CD14-positive monocyte (primary cell): ENCODE measurements around the gene CRYAB. TPM values are rescaled to one million over a fixed set of nuclear protein-coding genes. Genes with fewer than 3 reads are reported as not detected.

Experiments used
- DNase-seq, 3 donors: peaks; one replicate each; pipeline ENCODE4 v3.0.0-alpha.2; 2011 to 2022
- H2AFZ ChIP-seq: 2 replicates; pipeline ENCODE4 v1.6.0; 2012; ENCODE audit warnings: mild to moderate bottlenecking, low read depth, low read length, inconsistent platforms; ENCODE audit not compliant: insufficient read depth, poor library complexity, severe bottlenecking
- H3K27ac ChIP-seq, 2 donors: 1 replicate in 1 of 2; 2 replicates in 1 of 2; pipeline ENCODE4 v1.5.1; 2012 to 2013; ENCODE audit warnings: low read length in 2 of 2, control low read depth in 1 of 2, inconsistent platforms in 1 of 2, low read depth in 1 of 2, mild to moderate bottlenecking in 1 of 2
- H3K27me3 ChIP-seq, 2 donors: one replicate each; pipeline versions ENCODE4 v1.6.0 to v1.6.1; 2011 to 2013; ENCODE audit warnings: low read length in 2 of 2; ENCODE audit not compliant: control insufficient read depth in 2 of 2, insufficient read depth in 2 of 2
- H3K36me3 ChIP-seq, 2 donors: replicated peaks in 1 of 2; 1 replicate in 1 of 2; 2 replicates in 1 of 2; pipeline versions ENCODE4 v1.5.1 to v1.6.1; 2012 to 2013; ENCODE audit warnings: low read length in 2 of 2, control low read depth in 1 of 2, inconsistent platforms in 1 of 2, mild to moderate bottlenecking in 1 of 2; ENCODE audit not compliant: insufficient read depth in 2 of 2, control insufficient read depth in 1 of 2
- H3K4me1 ChIP-seq, 2 donors: 1 replicate in 1 of 2; 2 replicates in 1 of 2; pipeline versions ENCODE4 v1.5.1 to v1.6.1; 2012 to 2013; ENCODE audit warnings: low read length in 2 of 2, control low read depth in 1 of 2, inconsistent platforms in 1 of 2, mild to moderate bottlenecking in 1 of 2, moderate library complexity in 1 of 2; ENCODE audit not compliant: insufficient read depth in 2 of 2, control insufficient read depth in 1 of 2
- H3K4me2 ChIP-seq: replicated peaks from 2 replicates; pipeline ENCODE3; 2012; ENCODE audit warnings: low read length, moderate library complexity, mild to moderate bottlenecking; ENCODE audit not compliant: poor library complexity, severe bottlenecking; ENCODE audit errors: extremely low read depth
- H3K4me3 ChIP-seq, 3 experiments: fragments of 200-600 bp in 1 of 3; sonication (generic) in 1 of 3; replicated peaks in 1 of 3; 1 replicate in 2 of 3; 2 replicates in 1 of 3; pipeline ENCODE4 v1.5.1; 2011 to 2013; ENCODE audit warnings: low read length in 3 of 3, mild to moderate bottlenecking in 3 of 3, control low read depth in 2 of 3, low read depth in 2 of 3, inconsistent platforms in 1 of 3, moderate library complexity in 1 of 3
- H3K79me2 ChIP-seq: 2 replicates; pipeline ENCODE4 v1.6.0; 2012; ENCODE audit warnings: mild to moderate bottlenecking, control low read depth, inconsistent platforms, low read length, moderate library complexity; ENCODE audit not compliant: insufficient read depth
- H3K9ac ChIP-seq: 2 replicates; pipeline ENCODE4 v1.6.0; 2017; ENCODE audit warnings: low read length, mild to moderate bottlenecking; ENCODE audit not compliant: insufficient read depth, poor library complexity, severe bottlenecking
- H3K9me3 ChIP-seq, 2 donors: replicated peaks in 1 of 2; 1 replicate in 1 of 2; 2 replicates in 1 of 2; pipeline versions ENCODE4 v1.5.1 to v1.6.1; 2012 to 2013; ENCODE audit warnings: low read length in 2 of 2, control low read depth in 1 of 2; ENCODE audit not compliant: control insufficient read depth in 1 of 2, insufficient read depth in 1 of 2
- H4K20me1 ChIP-seq: 2 replicates; pipeline ENCODE4 v1.6.0; 2012; ENCODE audit warnings: mild to moderate bottlenecking, low read length, control low read depth, moderate library complexity; ENCODE audit not compliant: insufficient read depth
- H3K27ac Mint-ChIP-seq, 7 donors: one replicate each; pipeline ENCODE4 v1.8.0; 2020; ENCODE audit warnings: mild to moderate bottlenecking in 7 of 7, mixed read lengths in 7 of 7, moderate library complexity in 6 of 7, inconsistent platforms in 2 of 7
- H3K27me3 Mint-ChIP-seq, 3 donors: one replicate each; pipeline ENCODE4 v1.8.0; 2021 to 2022; ENCODE audit warnings: low read depth in 3 of 3, mild to moderate bottlenecking in 3 of 3, mixed read lengths in 3 of 3, moderate library complexity in 3 of 3, inconsistent platforms in 1 of 3
- H3K36me3 Mint-ChIP-seq, 2 donors: one replicate each; pipeline ENCODE4 v1.8.0; 2020; ENCODE audit warnings: mixed read lengths in 2 of 2, inconsistent platforms in 1 of 2, mild to moderate bottlenecking in 1 of 2
- H3K4me1 Mint-ChIP-seq: one replicate; pipeline ENCODE4 v1.8.0; 2020; ENCODE audit warnings: mild to moderate bottlenecking, mixed read lengths
- H3K4me3 Mint-ChIP-seq, 2 donors: one replicate each; pipeline ENCODE4 v1.8.0; 2020; ENCODE audit warnings: mild to moderate bottlenecking in 2 of 2, mixed read lengths in 2 of 2, moderate library complexity in 1 of 2
- H3K9me3 Mint-ChIP-seq, 7 donors: one replicate each; pipeline ENCODE4 v1.8.0; 2020 to 2022; ENCODE audit warnings: mixed read lengths in 7 of 7, mild to moderate bottlenecking in 6 of 7, moderate library complexity in 6 of 7, inconsistent platforms in 2 of 7
- CTCF ChIP-seq: fragments of 200-600 bp; IDR thresholded peaks from one replicate; pipeline ENCODE4 v1.8.0; 2022; ENCODE audit warnings: antibody characterized with exemption, mild to moderate bottlenecking
- WGBS: methylation state at CpG from one replicate; pipeline ENCODE4 v1.1.5; 2013; ENCODE audit warnings: missing lambda C conversion rate; ENCODE audit not compliant: insufficient coverage; 5-methylcytosine and 5-hydroxymethylcytosine counted together
- intact Hi-C, 2 donors: fragments of 100-400 bp; cut with micrococcal nuclease; formaldehyde crosslinking; loops; one replicate each; pipeline versions ENCODE4 v1.15.0 to v1.15.1; 2023
- polyA plus RNA-seq, 3 donors: library from polyadenylated mRNA; depleted of rRNA in 1 of 3; unstranded in 2 of 3; stranded (reverse) in 1 of 3; fragments of 300-500 nt in 2 of 3; fragments of >200 nt in 1 of 3; fragmentation: Illumina TruSeq in 2 of 3; gene quantifications; 1 replicate in 2 of 3; 2 replicates in 1 of 3; pipeline ENCODE4 v1.2.3, GENCODE V29; 2012 to 2021

CRYAB gene
- polyA plus RNA-seq, 3 donors: not detected

GRCh38 chr11:111957663-111958444 lies 46.3 kb upstream of the CRYAB start:
- H4K20me1 ChIP-seq: no peaks in the 10 kb centered on the region
- H3K27ac ChIP-seq: no peak overlapping the region
- H3K79me2 ChIP-seq: no peaks in the 10 kb centered on the region
- no peak overlapping the region for H3K9ac ChIP-seq
- no peaks in the 10 kb centered on the region for H3K4me1 Mint-ChIP-seq
- no peaks in the 10 kb centered on the region for H3K4me1 ChIP-seq
- H3K4me2 ChIP-seq: no peak overlapping the region
- intact Hi-C loops: no loop called here
- no peak overlapping the region for H3K4me3 ChIP-seq
- 98% methylated on average over 12 of the region's 12 CpGs for WGBS
- H3K27ac Mint-ChIP-seq: no peak overlapping the region
- H3K27me3 ChIP-seq: no peaks in the 10 kb centered on the region
- H3K4me3 Mint-ChIP-seq: no peak overlapping the region
- no peaks in the 10 kb centered on the region for H3K36me3 Mint-ChIP-seq
- no peak for DNase-seq
- no peak for TF ChIP-seq CTCF
- H3K9me3 ChIP-seq: no peaks in the 10 kb centered on the region
- H3K36me3 ChIP-seq: no peaks in the 10 kb centered on the region
- H3K27me3 Mint-ChIP-seq: no peaks in the 10 kb centered on the region
- peaks cover 0 to 3% (median 0%) of the 10 kb centered on the region in 7 donors for H3K9me3 Mint-ChIP-seq
- no peak overlapping the region for H2AFZ ChIP-seq

GRCh38 chr11:111954154-111954553 lies 42.6 kb upstream of the CRYAB start:
- TF ChIP-seq CTCF: no peak
- peaks cover 0 to 8% of the 10 kb centered on the region in 2 donors for H3K4me1 ChIP-seq
- DNase-seq: no peak
- no CpG with 5 or more reads among the region's 4 CpGs for WGBS
- no peaks in the 10 kb centered on the region for H3K79me2 ChIP-seq
- H3K4me3 ChIP-seq: no peak overlapping the region
- H3K4me3 Mint-ChIP-seq: no peak overlapping the region
- no peak overlapping the region for H2AFZ ChIP-seq
- H3K9ac ChIP-seq: no peak overlapping the region
- intact Hi-C loops: no loop called here
- H3K9me3 ChIP-seq: no peaks in the 10 kb centered on the region
- no peaks in the 10 kb centered on the region for H4K20me1 ChIP-seq
- peaks cover 0 to 1% (median 0%) of the 10 kb centered on the region in 3 donors for H3K27me3 Mint-ChIP-seq
- no peak overlapping the region for H3K27ac ChIP-seq
- no peaks in the 10 kb centered on the region for H3K27me3 ChIP-seq
- peaks cover 0 to 8% (median 3%) of the 10 kb centered on the region in 7 donors for H3K9me3 Mint-ChIP-seq
- H3K36me3 Mint-ChIP-seq: no peaks in the 10 kb centered on the region
- H3K36me3 ChIP-seq: no peaks in the 10 kb centered on the region
- H3K4me1 Mint-ChIP-seq: peaks cover 7% of the 10 kb centered on the region
- H3K27ac Mint-ChIP-seq: no peak overlapping the region
- no peak overlapping the region for H3K4me2 ChIP-seq
